ENCODE measurements around the gene MYL12B. TPM values are rescaled to one million over a fixed set of nuclear protein-coding genes. Genes with fewer than 3 reads are reported as not detected.

Gene MYL12B
- polyA plus RNA-seq, 12 donors = 197 to 337 (median 247) TPM; not detected in 1

DNA sequence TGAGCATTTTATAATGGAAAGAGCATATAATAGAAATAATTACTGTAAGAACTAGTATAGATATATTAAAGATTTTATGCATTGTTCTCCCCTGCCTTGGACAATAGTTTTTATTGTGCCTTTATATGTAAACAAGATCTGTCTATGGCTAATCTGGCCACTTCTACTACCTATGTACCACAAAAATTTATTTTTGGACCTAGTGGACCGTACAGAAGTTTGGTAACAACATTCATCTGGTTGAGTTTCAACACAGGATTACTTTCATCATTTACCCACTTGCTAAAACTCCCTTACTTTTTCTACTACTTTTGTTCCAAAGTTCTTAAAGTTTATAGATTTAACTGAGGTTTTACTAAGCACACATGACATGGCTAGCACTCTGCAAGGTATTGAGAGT, 28.9 kb upstream of the MYL12B start:
- no peak for DNase-seq

DNA sequence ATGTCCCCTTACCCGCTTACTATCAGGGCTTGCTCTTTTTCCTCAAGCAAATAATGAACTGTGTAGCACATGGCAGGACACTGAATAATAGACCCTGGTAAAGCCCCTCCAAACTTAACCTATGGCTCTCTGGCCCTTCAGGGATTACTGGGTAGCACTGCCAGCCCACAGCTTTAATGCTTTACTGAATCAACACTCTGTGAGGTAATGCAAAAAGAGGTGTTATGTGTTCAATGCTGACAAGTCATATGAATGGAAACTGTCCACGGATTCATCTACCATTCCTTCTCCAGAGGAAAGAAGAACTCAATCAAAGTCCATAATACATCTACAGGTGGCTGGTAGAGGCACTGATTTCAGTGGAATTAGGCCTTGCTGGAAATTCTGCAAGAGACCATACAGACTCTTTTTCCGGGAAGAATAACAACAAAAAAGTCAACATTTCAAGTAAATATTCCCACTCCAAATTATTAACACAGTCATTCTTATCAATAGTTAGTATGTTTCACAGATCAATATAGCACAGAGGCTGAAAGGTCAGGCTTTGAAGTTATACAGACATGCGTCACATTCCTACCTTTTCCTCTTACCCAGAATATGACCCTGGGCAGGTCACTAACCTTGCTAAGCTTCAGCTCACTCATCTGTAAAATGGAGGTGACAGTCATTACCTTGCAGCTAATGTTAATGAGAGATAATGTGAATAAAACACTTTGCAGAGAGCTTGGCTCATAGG, 28.3 kb upstream of the MYL12B start:
- DNase-seq = no peak

DNA sequence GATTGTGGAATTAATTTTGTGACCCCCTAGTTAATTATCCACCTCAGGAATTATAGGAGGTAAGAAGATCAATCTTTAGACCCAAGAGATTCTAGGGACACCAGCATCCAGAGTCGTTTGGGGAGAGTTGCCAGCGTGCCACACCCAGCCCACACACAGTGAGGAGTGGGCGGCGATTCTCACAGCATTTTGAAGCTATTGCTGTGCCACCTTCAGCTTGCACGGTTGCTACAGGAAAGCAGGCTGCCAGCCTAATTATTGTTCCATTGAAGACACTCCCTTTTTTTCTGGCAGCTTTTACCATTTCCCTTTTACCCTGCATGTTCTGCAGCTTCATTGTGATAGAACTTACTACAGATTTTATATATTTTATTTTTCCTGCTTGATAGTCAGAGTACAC, 27.5 kb upstream of the MYL12B start:
- DNase-seq = no peak

DNA sequence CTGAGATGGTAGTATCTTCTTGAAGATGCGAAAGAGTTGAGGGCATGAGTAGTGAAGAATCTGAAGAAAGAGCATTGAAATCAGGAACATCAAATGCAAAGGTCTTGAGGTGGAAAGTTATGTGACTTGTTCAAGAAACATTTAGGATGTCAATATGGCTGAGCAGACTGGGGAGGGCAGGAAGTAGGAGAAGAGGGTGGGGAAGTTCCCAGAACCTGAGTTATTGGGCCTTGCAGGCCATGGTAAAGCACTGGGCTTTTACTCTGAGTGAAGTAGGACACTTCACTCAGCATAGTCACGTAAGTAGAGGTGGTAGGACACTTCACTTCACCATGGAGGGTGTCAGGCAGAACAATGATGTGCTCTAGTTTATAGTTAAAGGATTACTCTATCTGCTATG, 26.1 kb upstream of the MYL12B start:
- DNase-seq = no peak

DNA sequence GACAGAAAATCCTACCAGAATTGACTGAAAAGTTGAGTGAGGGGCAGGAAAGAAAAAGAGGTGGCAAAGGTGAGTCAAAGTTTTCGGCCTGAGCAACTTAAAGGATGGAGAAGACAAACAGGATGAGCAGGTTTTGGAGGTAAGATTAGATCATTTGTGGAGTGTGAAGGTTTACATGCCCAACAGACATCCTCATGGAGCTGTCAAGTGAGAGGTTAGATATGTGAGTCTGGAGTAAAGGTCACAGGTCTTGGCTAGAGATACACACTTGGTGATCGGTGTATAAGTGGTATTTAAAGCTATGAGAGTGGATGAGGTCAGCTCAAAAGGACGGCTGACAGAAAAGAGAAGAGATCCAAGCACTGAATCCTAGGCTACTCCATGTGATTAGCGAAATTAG, 25.5 kb upstream of the MYL12B start:
- no peak for DNase-seq

DNA sequence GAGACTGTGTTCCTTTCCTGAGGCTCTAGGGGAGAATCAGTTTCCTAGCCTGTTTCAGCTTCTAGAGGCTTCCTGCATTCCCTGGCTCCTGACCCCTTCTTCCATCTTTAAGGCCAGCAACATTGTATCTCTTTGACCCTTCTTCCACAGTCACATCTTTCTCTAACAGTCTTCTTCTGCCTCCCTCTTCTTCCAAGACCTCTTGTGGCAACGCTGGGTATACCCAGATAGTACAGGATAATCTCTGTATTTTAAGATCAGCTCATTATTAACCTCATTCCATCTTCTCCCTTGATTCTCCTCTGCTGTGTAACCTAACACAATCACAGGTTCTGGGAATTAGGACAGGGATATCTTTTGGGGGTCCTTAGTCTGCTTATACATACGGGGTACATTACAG, 23.2 kb upstream of the MYL12B start:
- DNase-seq = no peak

DNA sequence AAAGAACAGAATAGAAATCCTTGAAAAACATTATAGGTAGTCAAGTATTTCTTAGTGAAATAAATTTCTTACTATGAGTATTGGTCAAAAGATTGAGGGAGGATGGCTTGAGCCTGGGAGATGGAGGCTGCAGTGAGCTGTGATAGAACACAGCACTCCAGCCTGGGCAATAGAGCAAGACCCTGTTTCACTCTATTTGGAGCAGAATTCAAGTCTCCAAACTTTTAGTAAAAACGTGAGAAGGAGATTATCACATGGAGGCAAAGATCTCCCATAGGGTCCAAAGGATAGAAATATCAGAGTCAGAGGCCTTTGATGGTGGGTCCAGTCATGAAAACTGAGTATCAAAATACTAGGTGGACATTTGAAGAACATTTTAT, 16.8 kb upstream of the MYL12B start:
- DNase-seq = no peak

DNA sequence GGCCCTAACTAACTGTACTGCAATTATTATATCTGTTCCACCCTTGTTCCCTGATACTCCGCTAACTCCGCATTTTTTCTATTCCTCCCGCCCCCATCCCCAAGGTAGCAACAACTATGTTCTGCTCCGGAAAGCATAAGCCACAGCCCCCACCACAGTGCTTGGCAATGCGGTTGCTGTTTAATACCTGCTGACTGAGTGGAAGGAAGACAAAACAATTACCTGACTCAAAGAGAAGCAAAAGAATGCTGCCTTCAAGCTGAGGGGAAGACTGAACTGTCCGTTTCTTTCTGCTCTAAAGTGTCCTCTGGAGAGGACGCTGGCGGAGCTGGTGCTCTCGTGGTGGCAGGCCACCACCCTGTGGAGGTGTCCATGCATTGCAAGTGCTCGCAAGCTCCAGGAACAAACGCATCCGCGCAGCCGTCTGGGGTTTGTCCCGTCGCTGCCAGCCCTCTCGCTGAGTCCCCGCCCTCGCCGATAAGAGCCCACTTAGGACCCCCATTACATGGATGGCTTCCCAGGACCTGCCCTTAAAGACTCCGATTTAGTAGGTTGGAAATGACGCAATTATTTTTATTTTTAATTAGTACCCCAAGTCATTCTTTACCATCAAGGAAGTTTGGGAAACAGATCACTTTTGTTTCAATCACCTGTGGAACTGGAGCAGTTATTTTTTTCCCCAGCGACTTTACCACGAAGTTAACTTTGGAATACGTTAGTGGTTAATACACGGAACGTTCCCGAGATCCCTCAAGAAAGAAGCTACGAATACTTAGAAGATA, 15.9 kb upstream of the MYL12B start:
- DNase-seq = peak; percentile 92

DNA sequence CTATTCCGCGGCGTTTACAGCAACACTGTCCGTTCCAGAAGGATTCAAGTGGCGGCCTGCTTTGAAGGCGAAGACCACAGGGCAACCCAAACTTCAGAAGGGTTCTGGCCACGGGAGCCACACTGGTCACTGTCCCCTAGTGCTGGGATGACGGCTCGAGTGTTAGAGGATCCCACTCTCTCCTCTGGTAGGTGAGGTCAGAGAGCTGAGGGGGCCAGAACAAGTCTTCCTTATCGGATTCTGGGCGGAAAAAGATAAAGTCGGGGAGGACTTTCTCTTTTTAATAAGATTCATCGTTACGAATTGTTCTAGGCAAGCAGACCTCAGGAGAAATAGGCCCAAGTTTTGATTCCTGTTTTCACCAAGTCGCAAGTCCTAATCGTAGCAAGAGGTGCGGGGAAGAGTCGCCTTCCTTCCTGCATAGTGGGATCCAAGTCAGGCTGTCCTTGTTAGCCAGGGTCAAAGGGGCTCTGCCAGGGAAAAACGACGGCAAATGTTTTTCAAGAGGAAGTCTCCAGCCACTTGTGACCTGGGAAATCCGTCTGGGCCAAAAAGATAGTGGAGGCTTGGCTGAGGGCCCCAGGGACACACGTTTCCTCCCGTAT, 15.2 kb upstream of the MYL12B start:
- DNase-seq = peak; percentile 66

DNA sequence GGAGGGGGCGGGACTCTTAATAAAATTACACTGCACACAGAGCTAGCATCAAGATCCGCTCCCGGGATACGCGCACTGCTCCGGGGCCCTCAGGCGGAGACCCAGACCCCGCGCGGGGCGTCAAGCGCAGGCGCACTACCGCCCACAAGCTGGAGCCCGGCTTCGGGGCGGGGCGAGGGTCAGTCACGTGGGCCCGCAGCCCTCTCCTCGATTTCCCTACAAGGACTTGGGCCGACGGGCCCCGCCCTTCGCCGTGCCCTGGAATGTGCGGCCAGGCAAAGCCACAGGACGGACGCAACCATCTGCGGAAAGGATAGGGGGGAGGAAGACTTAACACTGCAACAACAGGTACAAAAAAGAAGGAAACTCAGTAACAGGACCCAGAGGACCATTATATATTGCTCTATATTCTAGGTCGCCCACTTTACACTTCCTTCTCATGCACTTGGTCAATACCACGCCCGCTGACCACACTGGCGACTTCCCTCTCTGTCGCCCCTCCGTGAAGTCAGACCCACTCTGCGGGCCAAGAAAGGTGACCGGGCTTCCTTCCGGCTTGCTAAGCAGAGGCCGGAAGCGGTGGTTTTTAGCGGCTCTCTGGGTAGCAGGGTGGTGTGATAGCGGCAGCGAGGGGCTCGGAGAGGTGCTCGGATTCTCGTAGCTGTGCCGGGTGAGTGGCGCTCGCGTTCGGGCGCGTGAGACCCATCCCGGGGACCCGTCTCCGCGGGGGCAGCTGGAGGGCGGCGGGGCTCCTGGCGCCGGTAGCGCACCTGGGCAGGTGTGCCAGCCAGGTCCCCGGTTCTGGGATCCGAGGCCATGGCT, 14.5 kb upstream of the MYL12B start, which contains the start of gene MYL12A:
TSS of gene MYL12A (plus strand) at position 562 of the 822 bp plus-strand sequence. CDS start 5,447 bp downstream, outside the sequence.
- DNase-seq = peak; percentile 98

DNA sequence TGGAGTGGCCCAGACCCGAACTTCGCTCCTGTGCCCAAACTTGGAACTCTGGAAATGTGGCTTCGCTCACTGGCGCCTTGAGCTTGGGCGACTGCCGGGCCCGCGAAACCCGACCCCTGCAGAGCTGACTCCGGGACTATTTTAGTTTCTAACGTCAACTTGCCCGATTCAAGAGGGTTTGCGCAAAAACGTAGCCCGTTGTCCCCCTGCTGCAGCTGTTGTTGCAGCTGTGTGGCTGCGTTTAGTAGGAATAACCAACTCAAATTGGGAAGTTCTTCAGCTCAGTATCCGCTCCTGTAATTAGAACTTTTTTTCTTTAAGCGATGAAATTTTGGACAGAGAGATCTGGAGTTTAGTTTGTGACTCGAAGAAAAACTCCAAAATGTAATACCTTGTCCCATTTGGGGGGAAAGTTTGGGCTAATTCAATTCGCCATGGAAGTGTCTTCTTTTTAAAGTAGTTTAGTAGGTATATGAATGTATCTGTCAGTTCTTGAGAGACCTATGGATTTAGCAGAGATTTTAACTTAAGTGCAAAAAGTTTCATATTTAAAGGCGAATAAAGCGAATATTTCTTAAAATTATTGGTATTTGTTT, 13.8 kb upstream of the MYL12B start:
- peak; percentile 83 for DNase-seq

DNA sequence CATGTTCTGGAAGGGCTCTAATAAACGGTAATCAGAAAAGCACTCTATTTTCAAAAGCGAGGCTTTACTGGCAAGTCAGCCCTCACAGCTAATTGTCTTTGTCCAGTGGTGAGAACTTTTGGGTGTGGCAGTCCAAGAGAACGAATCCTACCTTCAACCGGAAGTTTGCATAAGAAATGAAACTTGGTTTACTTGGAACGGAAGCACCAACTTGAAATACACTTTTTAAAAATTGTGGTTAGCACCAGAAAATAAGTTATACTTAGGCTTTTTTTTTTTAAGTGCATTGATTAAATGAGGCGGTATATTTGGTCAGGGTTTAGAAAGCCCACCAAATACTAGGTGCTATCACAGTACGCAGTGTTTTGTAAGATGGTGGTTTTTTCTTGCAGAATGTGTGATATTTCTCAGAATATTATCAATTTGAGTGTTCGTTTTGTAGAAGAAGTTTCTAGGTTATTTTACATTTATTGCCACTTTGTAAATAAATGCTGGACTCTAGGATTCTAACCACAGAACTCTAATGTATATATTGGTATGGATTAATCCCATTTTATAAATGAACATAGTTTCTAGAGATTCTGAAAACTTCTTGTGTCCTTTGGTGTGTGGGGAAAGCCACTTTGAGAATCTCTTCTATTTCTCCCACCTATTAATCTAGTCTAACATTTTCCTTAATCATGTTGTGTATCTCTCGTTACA, 13.1 kb upstream of the MYL12B start:
- peak; percentile 45 for DNase-seq

DNA sequence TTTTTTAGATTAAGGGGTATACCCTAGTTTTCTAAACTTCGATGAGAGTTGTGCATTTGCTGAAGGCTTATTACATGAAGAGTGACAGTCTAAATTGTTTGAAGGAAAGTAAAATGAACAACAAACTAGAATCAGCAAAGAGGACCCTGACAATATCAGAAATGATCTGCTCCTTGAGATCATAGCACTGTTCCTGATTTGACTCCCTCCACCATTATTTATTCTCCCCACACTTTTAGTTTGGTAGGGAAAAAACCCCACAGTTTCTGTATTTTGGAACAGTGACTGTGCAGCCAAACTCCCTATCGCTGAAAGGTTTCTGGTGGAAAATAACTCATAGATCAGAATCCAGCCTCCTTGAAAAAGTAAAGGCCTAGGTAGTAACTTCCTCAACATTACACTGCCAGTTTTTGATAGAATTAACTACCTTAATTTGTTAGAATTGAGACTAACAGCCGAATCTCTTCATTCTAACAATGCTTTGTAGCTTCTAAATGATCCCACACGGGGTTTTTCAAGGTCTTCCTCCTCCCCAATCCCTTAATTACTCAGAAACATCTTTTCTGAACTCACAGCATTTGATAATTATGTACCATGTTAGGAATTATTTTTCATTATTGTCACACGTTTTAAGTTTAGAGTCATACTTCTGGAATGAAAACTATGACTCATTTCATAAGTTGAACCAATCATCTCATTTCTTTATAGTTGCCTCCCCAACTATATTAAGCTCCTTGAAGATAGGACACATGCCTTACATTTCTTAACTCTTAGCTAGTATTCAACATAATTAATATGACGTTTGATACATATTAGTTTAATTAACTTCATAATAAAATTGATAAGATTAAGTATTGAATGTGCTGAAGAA, 11.5 kb upstream of the MYL12B start:
- DNase-seq = no peak

DNA sequence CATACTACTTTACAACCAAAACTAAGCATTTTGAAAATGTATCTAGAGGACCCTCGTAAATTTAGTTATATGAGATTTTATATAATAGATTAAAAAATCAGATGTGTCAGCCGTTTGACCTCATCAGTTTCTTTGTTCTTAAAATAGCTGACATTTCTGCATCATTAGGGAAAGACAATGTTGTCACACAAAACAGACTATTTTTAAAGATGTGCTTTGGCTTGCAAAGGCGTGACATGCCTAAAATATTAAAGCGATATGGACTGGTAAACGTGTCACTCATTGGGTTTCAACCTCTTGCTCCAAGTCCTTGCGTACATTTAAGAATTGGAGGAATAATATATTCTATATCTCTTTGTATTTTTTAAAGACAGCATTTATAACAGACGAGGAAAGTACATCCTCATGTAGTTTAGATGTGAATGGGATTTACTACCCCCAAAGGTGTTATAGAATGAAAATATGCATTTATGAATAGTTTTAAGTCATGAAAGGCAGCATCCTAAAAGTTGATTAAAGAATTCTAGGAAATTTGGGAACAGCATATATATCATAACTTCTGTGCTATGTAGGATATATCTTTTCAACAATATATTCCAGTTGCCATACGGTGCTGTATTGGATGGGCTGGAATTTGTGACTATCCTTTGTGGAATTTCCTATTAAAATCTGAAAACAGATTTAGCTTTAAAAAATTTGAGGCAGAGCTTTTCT, 10.5 kb upstream of the MYL12B start:
- DNase-seq = no peak

DNA sequence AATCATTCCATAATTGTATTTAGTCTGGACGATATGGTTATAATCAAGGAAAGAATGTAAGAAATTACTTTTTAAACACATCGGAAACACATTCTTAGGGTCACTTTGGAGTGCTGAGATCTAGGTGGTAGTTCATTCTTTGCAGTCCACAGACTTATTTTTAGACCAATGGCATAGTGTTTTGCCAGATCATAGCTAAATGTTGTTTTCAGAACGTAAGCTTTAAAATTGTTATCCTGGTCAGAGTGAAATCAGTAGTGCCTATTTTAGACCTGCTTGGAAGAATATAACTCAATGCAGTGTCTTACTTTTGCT, 10.0 kb upstream of the MYL12B start:
- no peak for DNase-seq

DNA sequence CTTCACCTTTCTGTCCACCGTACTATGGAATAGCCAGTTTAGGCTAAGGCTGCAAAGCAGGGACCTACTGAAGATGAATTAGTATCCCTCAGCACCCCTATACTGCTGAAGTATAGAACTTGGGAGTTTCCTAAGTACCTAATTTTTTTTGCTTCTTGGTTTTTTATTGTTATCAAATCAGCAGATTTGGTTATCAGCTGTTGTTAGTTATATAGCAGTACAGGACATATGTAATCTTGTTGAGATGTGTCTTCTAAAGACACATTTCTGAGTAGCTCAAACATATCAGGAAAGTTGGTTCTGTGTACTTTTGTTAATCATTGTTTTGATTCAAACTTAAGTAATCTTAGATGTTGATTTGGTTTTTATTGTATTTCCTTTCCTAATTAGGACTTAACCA, 9.1 kb upstream of the MYL12B start:
- DNase-seq = no peak

DNA sequence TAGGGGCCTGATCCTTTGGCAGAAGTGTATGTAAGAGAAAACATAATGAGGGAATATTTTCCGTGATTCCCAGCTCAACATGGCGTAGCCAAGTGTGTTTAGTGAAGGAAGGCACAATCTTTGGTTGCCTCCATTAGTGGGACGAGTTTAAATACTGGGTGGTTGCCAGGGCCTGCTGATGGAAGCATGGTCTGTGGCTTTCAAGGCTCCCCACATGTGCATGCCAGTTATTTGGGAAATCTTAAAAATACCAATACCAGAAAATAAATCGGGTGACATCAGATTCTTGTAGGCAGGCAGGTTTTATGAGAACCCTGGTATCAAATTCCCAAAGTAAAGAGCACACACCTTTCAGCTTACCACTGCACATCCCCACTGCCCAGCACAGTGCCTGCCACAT, 7.2 kb upstream of the MYL12B start:
- DNase-seq = no peak

DNA sequence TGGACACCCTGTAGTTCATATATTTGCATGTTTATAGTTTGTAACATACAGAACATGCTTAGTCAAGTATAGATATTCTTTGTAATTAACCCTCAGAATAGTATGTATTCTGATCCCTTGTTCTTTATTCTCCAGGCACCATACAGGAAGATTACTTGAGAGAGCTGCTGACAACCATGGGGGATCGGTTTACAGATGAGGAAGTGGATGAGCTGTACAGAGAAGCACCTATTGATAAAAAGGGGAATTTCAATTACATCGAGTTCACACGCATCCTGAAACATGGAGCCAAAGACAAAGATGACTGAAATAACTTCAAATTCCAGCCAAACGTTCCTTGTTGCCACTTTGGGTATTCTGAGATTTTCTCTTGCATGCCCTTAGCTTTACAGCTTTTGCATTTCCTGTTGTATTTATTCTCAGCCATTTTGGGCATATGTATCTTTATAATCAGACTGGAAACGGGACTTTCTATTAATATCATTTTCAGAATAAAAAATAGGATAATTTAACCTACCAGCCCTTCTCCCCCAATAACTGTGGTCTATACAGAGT, 6.2 kb upstream of the MYL12B start:
- no peak for DNase-seq
